ENCODE measurements around the gene CRTC1.

Gene CRTC1

DNA sequence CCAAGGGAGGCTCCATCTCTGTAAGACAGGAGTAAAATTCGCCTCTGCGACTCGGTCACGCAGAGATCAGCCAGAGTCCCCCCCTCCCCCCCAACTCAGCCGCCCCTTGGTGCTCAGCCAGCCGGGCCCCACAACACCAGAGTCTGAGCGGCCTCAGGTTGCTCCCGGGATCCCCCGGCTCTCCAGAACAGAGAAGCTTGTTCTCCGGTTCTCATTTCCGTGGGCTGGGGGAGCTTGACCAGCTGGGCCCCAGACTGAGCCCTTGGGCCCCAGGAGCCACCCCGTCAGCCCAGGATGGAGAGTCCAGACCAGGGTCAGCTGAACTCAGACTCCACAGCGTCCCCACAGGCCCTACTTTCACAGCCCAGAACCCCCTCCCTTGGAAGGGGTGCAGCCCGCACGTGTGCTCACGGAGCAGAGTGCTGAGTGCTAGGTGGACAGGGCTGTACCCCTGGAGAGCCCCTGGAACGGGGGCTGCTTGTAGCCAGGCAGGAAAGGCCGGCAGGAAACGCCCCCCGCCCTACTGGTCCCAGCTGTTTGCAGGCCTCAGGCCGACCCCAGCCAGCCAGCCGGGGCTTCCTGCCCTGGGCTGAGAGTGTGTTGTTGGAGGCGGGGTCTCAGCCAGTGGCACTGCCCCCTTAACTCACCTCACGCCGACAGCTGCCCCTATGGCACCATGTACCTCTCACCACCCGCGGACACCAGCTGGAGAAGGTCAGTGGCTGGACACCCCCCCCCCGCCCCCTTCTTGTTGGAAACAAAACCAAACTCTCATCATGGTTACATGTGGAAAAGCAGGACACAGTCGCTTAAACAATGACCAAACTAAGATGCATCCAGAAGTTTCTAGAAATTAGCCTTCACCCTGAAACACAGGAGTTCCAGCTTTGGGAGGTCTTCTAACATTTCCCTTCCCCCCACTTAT, 63.2 kb downstream of the CRTC1 start:
- WGBS, 2 donors (ENCODE audit: extremely low coverage in 2 of 2, insufficient read length in 2 of 2, insufficient replicate concordance in 1 of 2): no CpG with 5 or more reads among the region's 29 CpGs
- DNase-seq (ENCODE audit: low spot score): no peak

DNA sequence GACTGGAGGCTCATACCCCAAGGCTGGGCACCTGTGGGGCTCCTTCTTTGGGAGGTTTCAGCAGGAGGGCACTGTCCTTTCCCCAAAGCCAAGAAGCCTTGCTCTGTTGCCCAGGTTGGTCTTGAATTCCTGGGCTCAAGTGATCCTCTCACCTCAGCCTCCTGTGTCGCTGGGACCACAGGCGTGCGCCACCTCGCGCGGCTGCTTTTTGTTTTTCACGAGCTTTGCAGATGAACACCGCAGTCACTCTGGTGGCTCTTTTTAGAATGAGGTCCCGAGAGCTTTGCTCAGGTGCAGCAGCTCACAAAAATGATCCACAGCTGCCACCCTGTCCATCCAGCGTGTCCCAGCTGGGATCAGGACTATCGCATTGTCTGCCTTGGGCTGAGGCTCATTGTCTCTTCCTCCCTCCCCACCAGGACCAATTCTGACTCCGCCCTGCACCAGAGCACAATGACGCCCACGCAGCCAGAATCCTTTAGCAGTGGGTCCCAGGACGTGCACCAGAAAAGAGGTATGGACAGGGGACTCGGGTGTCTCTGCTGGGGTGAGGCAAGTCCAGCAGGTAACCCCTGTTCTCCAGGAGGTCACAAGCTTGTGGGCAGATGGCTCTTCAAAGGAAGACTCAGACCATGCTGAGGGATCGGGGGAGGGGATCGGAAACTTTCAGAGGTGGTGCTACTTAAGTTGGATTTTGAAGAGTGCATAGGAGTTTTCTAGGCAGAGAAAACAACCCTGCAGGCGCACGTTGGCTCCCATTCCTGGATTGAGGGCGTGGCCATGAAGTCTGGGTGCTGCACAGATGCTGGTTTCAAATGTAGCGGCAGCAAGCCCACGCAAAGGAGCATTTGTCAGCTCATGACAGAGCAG, 66.1 kb downstream of the CRTC1 start:
- H2BK12ac ChIP-seq (ENCODE audit: low read length): no peak overlapping the region
- no peak overlapping the region for H3K27ac ChIP-seq (replicated peaks; ENCODE audit: low read length)
- peaks cover 5 to 23% of the 10 kb centered on the region in 2 donors for H3K36me3 ChIP-seq (replicated peaks in 1 of 2; ENCODE audit: control insufficient read depth in 2 of 2, insufficient read depth in 2 of 2, low read length in 2 of 2)
- H3K4ac ChIP-seq (ENCODE audit: low read length): no peak overlapping the region
- H3K23ac ChIP-seq (ENCODE audit: low read depth, low read length, poor library complexity): peak overlapping the region; percentile 2
- no peaks in the 10 kb centered on the region for H3K27me3 ChIP-seq (ENCODE audit: control insufficient read depth in 3 of 3, insufficient read depth in 3 of 3, low read depth in 1 of 3, low read length in 3 of 3)
- H3K14ac ChIP-seq (ENCODE audit: low read length): no peak overlapping the region
- H3K4me1 ChIP-seq (ENCODE audit: control insufficient read depth in 2 of 2, insufficient read depth in 1 of 2, low read depth in 1 of 2, low read length in 2 of 2): peaks cover 12 to 17% of the 10 kb centered on the region in 2 donors
- H4K8ac ChIP-seq (ENCODE audit: low read depth, low read length): no peak overlapping the region
- no peaks in the 10 kb centered on the region for H3K9me3 ChIP-seq (replicated peaks in 1 of 2; ENCODE audit: control insufficient read depth in 2 of 2, insufficient read depth in 1 of 2, low read depth in 1 of 2, low read length in 2 of 2)
- peak overlapping the region; percentile 80 for H3K18ac ChIP-seq (ENCODE audit: low read length)
- H2BK5ac ChIP-seq (ENCODE audit: low read length): no peak overlapping the region
- peaks cover 4% of the 10 kb centered on the region for H3K79me1 ChIP-seq (ENCODE audit: low read depth, low read length)
- no peak overlapping the region for H3K4me2 ChIP-seq (ENCODE audit: insufficient read depth, low read length, poor library complexity, severe bottlenecking)
- H4K91ac ChIP-seq (ENCODE audit: low read depth, low read length, poor library complexity): no peak overlapping the region
- peak overlapping the region; percentile 89 for H2BK15ac ChIP-seq (ENCODE audit: low read length)
- no peak overlapping the region for H2BK120ac ChIP-seq (ENCODE audit: low read depth, low read length)
- no peak for DNase-seq (ENCODE audit: low spot score)
- H3K9ac ChIP-seq (ENCODE audit: low read depth, low read length, poor library complexity): peak overlapping the region; percentile 66
- H2AFZ ChIP-seq (ENCODE audit: low read length): no peak overlapping the region
- WGBS, 2 donors (ENCODE audit: extremely low coverage in 2 of 2, insufficient read length in 2 of 2, insufficient replicate concordance in 1 of 2): no CpG with 5 or more reads among the region's 23 CpGs
- H3K4me3 ChIP-seq (ENCODE audit: low read length in 2 of 2): no peak overlapping the region
- peak overlapping the region; percentile 97 for H2AK5ac ChIP-seq (ENCODE audit: low read depth, low read length)

More for the DNA sequence above, 63.2 kb downstream of the CRTC1 start:
- no peak overlapping the region for H2BK120ac ChIP-seq (ENCODE audit: low read depth, low read length)
- peak overlapping the region; percentile 4 for H3K14ac ChIP-seq (ENCODE audit: low read length)
- H2AFZ ChIP-seq (ENCODE audit: low read length): peak overlapping the region; percentile 43
- no peaks in the 10 kb centered on the region for H3K9me3 ChIP-seq (replicated peaks in 1 of 2; ENCODE audit: control insufficient read depth in 2 of 2, insufficient read depth in 1 of 2, low read depth in 1 of 2, low read length in 2 of 2)
- peak overlapping the region; percentile 95 for H3K18ac ChIP-seq (ENCODE audit: low read length)
- no peak overlapping the region for H3K27ac ChIP-seq (replicated peaks; ENCODE audit: low read length)
- peak overlapping the region; percentile 86 for H3K9ac ChIP-seq (ENCODE audit: low read depth, low read length, poor library complexity)
- no peak overlapping the region for H2BK12ac ChIP-seq (ENCODE audit: low read length)
- H3K36me3 ChIP-seq (replicated peaks in 1 of 2; ENCODE audit: control insufficient read depth in 2 of 2, insufficient read depth in 2 of 2, low read length in 2 of 2): peaks cover 2 to 10% of the 10 kb centered on the region in 2 donors
- H2AK5ac ChIP-seq (ENCODE audit: low read depth, low read length): peak overlapping the region; percentile 74
- no peak overlapping the region for H4K91ac ChIP-seq (ENCODE audit: low read depth, low read length, poor library complexity)
- H3K4ac ChIP-seq (ENCODE audit: low read length): peak overlapping the region; percentile 17
- peak overlapping the region; percentile 17 for H3K23ac ChIP-seq (ENCODE audit: low read depth, low read length, poor library complexity)
- no peaks in the 10 kb centered on the region for H3K27me3 ChIP-seq (ENCODE audit: control insufficient read depth in 3 of 3, insufficient read depth in 3 of 3, low read depth in 1 of 3, low read length in 3 of 3)
- H3K4me3 ChIP-seq (ENCODE audit: low read length in 2 of 2): no peak overlapping the region
- no peak overlapping the region for H2BK5ac ChIP-seq (ENCODE audit: low read length)
- H4K8ac ChIP-seq (ENCODE audit: low read depth, low read length): no peak overlapping the region
- H3K4me1 ChIP-seq (ENCODE audit: control insufficient read depth in 2 of 2, insufficient read depth in 1 of 2, low read depth in 1 of 2, low read length in 2 of 2): peaks cover 14 to 17% of the 10 kb centered on the region in 2 donors
- no peak overlapping the region for H2BK15ac ChIP-seq (ENCODE audit: low read length)
- H3K4me2 ChIP-seq (ENCODE audit: insufficient read depth, low read length, poor library complexity, severe bottlenecking): no peak overlapping the region
- peaks cover 4% of the 10 kb centered on the region for H3K79me1 ChIP-seq (ENCODE audit: low read depth, low read length)

DNA sequence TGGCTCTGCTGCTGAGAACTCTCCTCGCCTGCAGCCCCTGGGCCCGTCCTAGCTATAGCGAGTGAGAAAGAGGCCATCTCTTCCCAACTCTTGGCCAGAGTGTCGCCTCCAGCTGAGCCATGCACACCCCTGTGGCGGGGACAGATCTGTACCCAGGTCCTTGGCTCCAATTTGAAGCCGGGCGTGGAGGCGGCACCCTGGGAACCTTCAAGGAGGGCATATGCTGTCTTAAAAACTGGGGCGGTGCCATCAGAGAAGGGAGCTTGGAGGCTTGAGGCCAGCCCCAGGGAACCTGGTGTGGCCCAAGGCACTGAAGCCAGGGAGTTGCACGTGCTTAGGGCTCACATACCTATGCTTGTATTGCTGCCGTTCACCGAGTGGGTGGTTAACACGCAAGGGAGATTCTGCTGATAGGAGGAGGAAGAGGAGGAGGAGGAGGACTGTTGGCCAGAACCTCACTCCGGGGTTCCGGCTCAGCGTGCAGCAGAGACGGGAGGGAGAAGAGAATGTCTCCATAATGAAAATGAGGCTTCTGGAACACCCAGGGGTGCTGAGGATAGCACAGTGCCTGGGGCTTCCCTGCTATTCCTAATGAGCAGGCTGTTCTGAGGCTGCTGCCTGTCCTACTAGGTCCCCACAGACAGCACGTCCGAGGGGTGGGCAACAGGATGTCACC, 67.0 kb downstream of the CRTC1 start:
- H3K4ac ChIP-seq (ENCODE audit: low read length): no peak overlapping the region
- H3K4me3 ChIP-seq (ENCODE audit: low read length in 2 of 2): no peak overlapping the region
- H3K79me1 ChIP-seq (ENCODE audit: low read depth, low read length): peaks cover 4% of the 10 kb centered on the region
- H2BK15ac ChIP-seq (ENCODE audit: low read length): peak overlapping the region; percentile 89
- H3K4me2 ChIP-seq (ENCODE audit: insufficient read depth, low read length, poor library complexity, severe bottlenecking): no peak overlapping the region
- no peak overlapping the region for H3K27ac ChIP-seq (replicated peaks; ENCODE audit: low read length)
- H3K9ac ChIP-seq (ENCODE audit: low read depth, low read length, poor library complexity): no peak overlapping the region
- peak overlapping the region; percentile 9 for H4K91ac ChIP-seq (ENCODE audit: low read depth, low read length, poor library complexity)
- H3K27me3 ChIP-seq (ENCODE audit: control insufficient read depth in 3 of 3, insufficient read depth in 3 of 3, low read depth in 1 of 3, low read length in 3 of 3): no peaks in the 10 kb centered on the region
- no peak overlapping the region for H2AFZ ChIP-seq (ENCODE audit: low read length)
- H2BK120ac ChIP-seq (ENCODE audit: low read depth, low read length): no peak overlapping the region
- H3K36me3 ChIP-seq (replicated peaks in 1 of 2; ENCODE audit: control insufficient read depth in 2 of 2, insufficient read depth in 2 of 2, low read length in 2 of 2): peaks cover 5 to 24% of the 10 kb centered on the region in 2 donors
- H3K9me3 ChIP-seq (replicated peaks in 1 of 2; ENCODE audit: control insufficient read depth in 2 of 2, insufficient read depth in 1 of 2, low read depth in 1 of 2, low read length in 2 of 2): no peaks in the 10 kb centered on the region
- H3K18ac ChIP-seq (ENCODE audit: low read length): peak overlapping the region; percentile 80
- H2BK12ac ChIP-seq (ENCODE audit: low read length): no peak overlapping the region
- peak overlapping the region; percentile 97 for H2AK5ac ChIP-seq (ENCODE audit: low read depth, low read length)
- H4K8ac ChIP-seq (ENCODE audit: low read depth, low read length): peak overlapping the region; percentile 92
- no CpG with 5 or more reads among the region's 19 CpGs for WGBS, 2 donors (ENCODE audit: extremely low coverage in 2 of 2, insufficient read length in 2 of 2, insufficient replicate concordance in 1 of 2)
- H2BK5ac ChIP-seq (ENCODE audit: low read length): peak overlapping the region; percentile 87
- H3K23ac ChIP-seq (ENCODE audit: low read depth, low read length, poor library complexity): peak overlapping the region; percentile 89
- peak overlapping the region; percentile 56 for H3K14ac ChIP-seq (ENCODE audit: low read length)
- peaks cover 12 to 17% of the 10 kb centered on the region in 2 donors for H3K4me1 ChIP-seq (ENCODE audit: control insufficient read depth in 2 of 2, insufficient read depth in 1 of 2, low read depth in 1 of 2, low read length in 2 of 2)
- no peak for DNase-seq (ENCODE audit: low spot score)
